Loucy (cell line): ENCODE data around the gene SPHK2.
A peak's percentile ranks its signal among the peaks of the same experiment; 100 is the strongest.

Experiments used
- H2AFZ ChIP-seq: fragments of 200-600 bp; sonication (generic); 2 replicates; pipeline ENCODE4 v1.6.0; 2016; ENCODE audit warnings: antibody characterized with exemption, mild to moderate bottlenecking, low read length, moderate library complexity
- H3F3A ChIP-seq: fragments of 200-600 bp; 2 replicates; pipeline ENCODE4 v1.6.0; 2016; ENCODE audit warnings: antibody characterized with exemption, low read depth, mild to moderate bottlenecking
- H3K27me3 ChIP-seq: fragments of 200-600 bp; sonication (generic); 2 replicates; pipeline ENCODE4 v1.6.1; 2014; ENCODE audit warnings: low read length, mild to moderate bottlenecking; ENCODE audit not compliant: insufficient read depth, poor library complexity, severe bottlenecking
- H3K36me3 ChIP-seq: fragments of 200-600 bp; sonication (generic); 2 replicates; pipeline ENCODE4 v1.6.1; 2016; ENCODE audit warnings: low read length; ENCODE audit not compliant: insufficient read depth
- H3K4me1 ChIP-seq: fragments of 200-600 bp; sonication (generic); 2 replicates; pipeline ENCODE4 v1.5.1; 2014; ENCODE audit warnings: low read length, mild to moderate bottlenecking; ENCODE audit not compliant: insufficient read depth, poor library complexity, severe bottlenecking
- H3K4me2 ChIP-seq: fragments of 200-600 bp; sonication (generic); 2 replicates; pipeline ENCODE4 v1.6.0; 2014; ENCODE audit warnings: antibody characterized with exemption, low read length, low read depth, mild to moderate bottlenecking; ENCODE audit not compliant: poor library complexity, severe bottlenecking
- H3K4me3 ChIP-seq: fragments of 200-600 bp; sonication (generic); 2 replicates; pipeline ENCODE4 v1.5.1; 2014; ENCODE audit warnings: low read length, mild to moderate bottlenecking, mixed read lengths; ENCODE audit not compliant: poor library complexity, severe bottlenecking
- H3K79me2 ChIP-seq: fragments of 200-600 bp; sonication (generic); 2 replicates; pipeline ENCODE4 v1.6.1; 2014; ENCODE audit warnings: low read length; ENCODE audit not compliant: insufficient read depth
- H3K9ac ChIP-seq: fragments of 200-600 bp; sonication (generic); 2 replicates; pipeline ENCODE4 v1.6.0; 2014; ENCODE audit warnings: mild to moderate bottlenecking, low read depth, low read length, moderate library complexity; ENCODE audit not compliant: poor library complexity, severe bottlenecking
- H3K9me2 ChIP-seq: fragments of 200-600 bp; sonication (generic); replicated peaks from 2 replicates; pipeline ENCODE4 v1.6.1; 2016; ENCODE audit warnings: low read depth, low read length, mixed read lengths
- H3K9me3 ChIP-seq: fragments of 200-600 bp; sonication (generic); 2 replicates; pipeline ENCODE4 v1.6.1; 2014; ENCODE audit warnings: mild to moderate bottlenecking, antibody characterized with exemption, low read length, low read depth; ENCODE audit not compliant: insufficient read depth
- H4K20me1 ChIP-seq: fragments of 200-600 bp; sonication (generic); 2 replicates; pipeline ENCODE4 v1.6.0; 2014; ENCODE audit warnings: antibody characterized with exemption, low read length, mild to moderate bottlenecking; ENCODE audit not compliant: insufficient read depth, poor library complexity, severe bottlenecking
- CTCF ChIP-seq: fragments of 200-600 bp; sonication (generic); conservative IDR thresholded peaks from 2 replicates; pipeline ENCODE4 v1.5.1; 2014; ENCODE audit warnings: mild to moderate bottlenecking, antibody characterized with exemption, low read length
- EZH2phosphoT487 ChIP-seq: fragments of 200-600 bp; IDR thresholded peaks from 2 replicates; pipeline ENCODE4 v1.6.1; 2018; ENCODE audit warnings: antibody characterized with exemption, mild to moderate bottlenecking, moderate library complexity, borderline replicate concordance

SPHK2 gene

GRCh38 chr19:48638831-48639381 is 19.6 kb downstream of the SPHK2 start:
- H3K4me2 ChIP-seq = peak overlapping the region; percentile 82
- H3K4me3 ChIP-seq = peak overlapping the region; percentile 80
- H2AFZ ChIP-seq = no peak overlapping the region
- H3K79me2 ChIP-seq = peaks cover 20% of the 10 kb centered on the region
- peaks cover 3% of the 10 kb centered on the region for H3F3A ChIP-seq
- H3K9me3 ChIP-seq = no peaks in the 10 kb centered on the region
- peak overlapping the region; percentile 86 for H3K9ac ChIP-seq
- peaks cover 4% of the 10 kb centered on the region for H4K20me1 ChIP-seq
- peaks cover 27% of the 10 kb centered on the region for H3K4me1 ChIP-seq
- H3K36me3 ChIP-seq = no peaks in the 10 kb centered on the region
- TF ChIP-seq CTCF (no peak), EZH2phosphoT487 (no peak)
- H3K9me2 ChIP-seq = no peaks in the 10 kb centered on the region
- H3K27me3 ChIP-seq = no peaks in the 10 kb centered on the region

GRCh38 chr19:48639483-48640375 is 20.4 kb downstream of the SPHK2 start:
- Histone ChIP-seq H3K36me3 (no peaks in the 10 kb centered on the region), H3K4me3 (no peak overlapping the region), H2AFZ (no peak overlapping the region), H3K27me3 (no peaks in the 10 kb centered on the region), H3K9me2 (no peaks in the 10 kb centered on the region), H3K9ac (peak overlapping the region; percentile 86), H4K20me1 (peaks cover 4% of the 10 kb centered on the region), H3K9me3 (no peaks in the 10 kb centered on the region), H3K79me2 (peaks cover 15% of the 10 kb centered on the region; the same call in 1 of the 2 replicates), H3K4me1 (peaks cover 28% of the 10 kb centered on the region), H3K4me2 (peak overlapping the region; percentile 82), H3F3A (peaks cover 3% of the 10 kb centered on the region)
- TF ChIP-seq EZH2phosphoT487 = no peak
- TF ChIP-seq CTCF = no peak

GRCh38 chr19:48641850-48642249 is 22.5 kb downstream of the SPHK2 start:
- H3K9me3 ChIP-seq = no peaks in the 10 kb centered on the region
- no peak overlapping the region for H3K9ac ChIP-seq
- H2AFZ ChIP-seq = no peak overlapping the region
- no peaks in the 10 kb centered on the region for H4K20me1 ChIP-seq
- no peak overlapping the region for H3K4me3 ChIP-seq
- H3K4me2 ChIP-seq = no peak overlapping the region
- no peak for TF ChIP-seq CTCF
- TF ChIP-seq EZH2phosphoT487 = no peak
- peaks cover 3% of the 10 kb centered on the region for H3F3A ChIP-seq
- H3K79me2 ChIP-seq = no peaks in the 10 kb centered on the region
- H3K4me1 ChIP-seq = peaks cover 34% of the 10 kb centered on the region
- H3K27me3 ChIP-seq = no peaks in the 10 kb centered on the region
- no peaks in the 10 kb centered on the region for H3K9me2 ChIP-seq
- H3K36me3 ChIP-seq = no peaks in the 10 kb centered on the region
